GM12878 (cell line): Measurements from ENCODE around the gene TMEM231.

Experiments used
- POLR2AphosphoS5 ChIP-seq: IDR thresholded peaks from 2 replicates; pipeline ENCODE4 v1.6.1; 2011; ENCODE audit warnings: mild to moderate bottlenecking, low read length, inconsistent platforms
- ZBTB4 ChIP-seq: fragments of 450-650 bp; formaldehyde crosslinking; IDR thresholded peaks from 2 replicates; pipeline ENCODE4 v1.4.0; 2022; ENCODE audit warnings: mild to moderate bottlenecking, moderate library complexity

- no peak for TF ChIP-seq ZBTB4
- TF ChIP-seq POLR2AphosphoS5: no peak
Measured at GRCh38 chr16:75534560-75535205, 21.4 kb downstream of the TMEM231 start.
